KBM-7 (cell line): Measurements from ENCODE around the gene FBXW11.

Experiments used
- DNase-seq: peaks from one replicate; pipeline ENCODE4 v3.0.0-alpha.2; 2015
- in situ Hi-C: fragments of 300-500 bp; cut with MboI; formaldehyde crosslinking; loops from 2 replicates; pipeline ENCODE4 v1.14.3; 2020; ENCODE audit warnings: low sequenced_read_pairs, low pct_unique_long_range_greater_than_20kb, mixed read lengths

Gene FBXW11

DNA sequence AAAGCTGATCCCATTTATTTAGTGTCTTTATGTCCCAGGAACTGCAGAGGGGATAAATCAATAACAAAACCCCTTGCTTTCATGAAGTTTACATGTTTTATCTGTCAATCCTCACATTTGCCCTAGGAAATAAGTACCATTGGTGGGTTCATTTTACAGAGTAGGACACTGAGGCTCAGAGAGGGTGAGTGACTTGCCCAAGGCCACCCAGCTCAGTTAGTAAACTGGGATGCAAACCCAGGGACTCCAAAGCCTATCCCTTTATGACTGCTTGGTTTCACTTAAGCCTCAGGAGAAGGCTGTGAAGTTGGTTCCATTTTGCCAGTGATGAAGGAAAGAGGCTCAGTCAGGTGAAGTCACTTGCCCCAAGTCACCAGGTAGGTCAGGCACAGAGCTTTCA, 168.9 kb downstream of the FBXW11 start:
- in situ Hi-C loops, result no loop called here
- no peak for DNase-seq

DNA sequence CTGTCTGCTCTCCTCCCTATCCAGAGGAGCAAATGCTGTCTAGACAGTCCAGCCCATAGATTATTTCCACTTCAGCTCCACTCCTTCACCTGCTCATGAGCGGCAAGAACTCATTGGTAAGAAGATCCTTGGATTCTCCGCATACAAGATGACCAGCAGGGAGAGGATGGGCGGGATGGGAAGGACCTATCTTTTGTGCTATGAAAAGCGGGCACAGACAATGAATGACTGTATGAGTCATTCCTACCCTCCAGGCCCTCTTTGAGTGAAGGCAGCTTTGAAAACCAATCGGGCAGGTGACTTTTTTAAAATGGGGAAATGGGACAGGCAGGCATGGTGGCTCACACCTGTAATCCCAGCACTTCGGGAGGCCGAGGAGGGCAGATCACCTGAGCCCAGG, 171.4 kb downstream of the FBXW11 start:
- in situ Hi-C loops, result no loop called here
- DNase-seq, result no peak

DNA sequence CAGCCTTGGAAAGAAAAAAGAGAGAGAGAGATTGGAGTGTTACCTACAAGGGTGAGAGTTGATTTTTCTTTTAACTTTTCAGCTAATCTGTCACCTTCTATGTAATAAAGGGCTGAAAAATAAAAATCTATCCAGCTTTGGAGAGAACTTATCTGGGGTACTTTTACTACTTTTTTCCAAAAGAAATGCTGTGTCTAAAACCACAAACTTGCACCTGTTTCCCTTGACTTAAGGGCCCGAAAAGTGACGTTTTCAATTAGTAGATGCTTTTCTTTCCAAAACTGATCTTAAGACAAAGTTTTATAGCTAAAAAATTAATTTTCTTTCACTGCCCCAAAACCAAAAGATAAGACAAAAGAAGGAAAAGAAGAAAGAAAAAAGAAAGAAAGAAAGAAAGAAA, 172.0 kb downstream of the FBXW11 start:
- in situ Hi-C loops, result no loop called here
- DNase-seq, result no peak

DNA sequence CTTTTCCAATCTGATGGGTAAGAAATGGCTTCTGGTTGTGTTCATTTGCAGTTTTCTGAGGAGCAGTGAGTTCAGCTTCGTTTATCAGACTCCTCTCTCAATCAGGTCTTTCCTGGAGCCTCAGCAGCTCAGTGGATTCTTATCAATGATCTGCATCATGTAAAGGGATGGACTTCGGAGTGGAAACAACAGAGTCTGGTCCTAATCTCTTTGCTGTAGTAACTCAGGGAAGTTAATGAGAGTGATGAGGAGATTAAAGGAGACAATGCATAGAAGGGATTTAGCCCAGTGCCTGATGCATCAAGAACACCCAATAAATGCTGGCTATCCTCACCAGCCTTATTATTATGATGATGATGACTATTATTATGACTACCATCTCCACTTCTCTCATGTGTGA, 173.7 kb downstream of the FBXW11 start:
- in situ Hi-C loops, result no loop called here
- no peak for DNase-seq

- in situ Hi-C loops, result no loop called here
- DNase-seq, result no peak
Measured at GRCh38 chr5:171830686-171831085, 175.8 kb downstream of the FBXW11 start.

- no peak for DNase-seq
- in situ Hi-C loops, result no loop called here
Measured at GRCh38 chr5:171827162-171827561, 179.3 kb downstream of the FBXW11 start.

DNA sequence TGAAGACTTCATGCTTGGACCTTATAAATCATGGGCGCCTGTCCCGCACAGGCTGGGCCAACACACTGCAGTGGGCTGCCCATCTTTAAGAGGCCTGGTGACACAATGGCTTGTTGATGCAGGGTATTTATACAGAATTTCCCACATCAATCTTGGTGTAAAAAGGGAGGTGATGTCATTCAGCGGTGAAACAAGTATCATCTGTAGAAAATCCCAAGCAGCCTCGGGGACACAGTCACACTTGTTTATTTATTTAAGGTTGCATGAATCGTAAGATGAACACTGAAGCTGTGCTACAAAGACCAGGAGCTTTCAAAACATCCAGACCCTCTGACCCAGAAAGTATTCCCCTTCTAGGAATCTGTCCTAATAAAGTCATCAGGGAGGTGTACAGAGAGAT, 180.3 kb downstream of the FBXW11 start:
- DNase-seq, result no peak
- in situ Hi-C loops, result no loop called here

DNA sequence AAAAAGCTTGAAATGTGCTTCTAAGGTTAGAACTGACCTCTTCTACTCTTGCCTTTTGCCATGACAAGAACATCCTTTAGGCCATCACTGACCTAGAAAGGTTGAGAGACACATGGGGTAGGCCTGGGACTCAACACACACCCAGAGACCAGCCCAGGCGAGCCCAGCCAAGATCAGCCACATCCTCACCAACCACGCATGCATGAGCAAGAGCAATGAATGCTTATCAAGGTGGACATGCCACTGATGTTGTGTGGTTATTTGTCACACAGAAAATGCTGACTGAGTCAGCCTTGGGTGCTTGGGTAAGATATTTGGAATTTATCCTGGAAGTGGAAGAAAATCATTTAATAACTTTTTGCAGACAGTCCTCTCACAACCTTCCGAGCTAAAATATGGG, 181.4 kb downstream of the FBXW11 start:
- in situ Hi-C loops, result no loop called here

GRCh38 chr5:171823269-171823668, 183.2 kb downstream of the FBXW11 start:
- in situ Hi-C loops, result no loop called here
- no peak for DNase-seq

More for the DNA sequence above, 181.4 kb downstream of the FBXW11 start:
- no peak for DNase-seq

- no peak for DNase-seq
- in situ Hi-C loops, result no loop called here
Measured at GRCh38 chr5:171821286-171821685, 185.2 kb downstream of the FBXW11 start.

GRCh38 chr5:171820561-171820960, 185.9 kb downstream of the FBXW11 start:
- DNase-seq, result no peak

DNA sequence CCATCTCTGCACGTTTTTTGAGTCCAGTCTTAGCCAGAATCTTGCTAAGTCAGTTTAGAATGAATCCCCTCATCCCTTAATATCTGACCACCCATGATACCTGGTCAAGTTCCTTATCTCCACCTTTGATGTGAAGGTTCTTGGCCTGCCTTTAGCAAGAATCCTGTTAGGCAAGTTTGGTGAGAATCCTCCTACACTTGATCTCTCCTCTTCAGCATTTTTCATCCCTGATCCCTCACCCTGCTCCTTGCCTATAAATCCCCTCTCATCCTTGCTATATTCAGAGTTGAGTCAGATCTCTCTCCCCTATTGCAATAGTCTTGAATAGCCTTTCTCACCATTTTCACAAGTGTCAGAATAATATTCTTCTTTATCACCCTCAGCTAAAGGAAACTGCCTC, 189.8 kb downstream of the FBXW11 start:
- no peak for DNase-seq
- in situ Hi-C loops, result no loop called here

More at GRCh38 chr5:171820561-171820960, 185.9 kb downstream of the FBXW11 start:
- in situ Hi-C loops, result no loop called here

- DNase-seq, result no peak
- in situ Hi-C loops, result no loop called here
Measured at GRCh38 chr5:171813813-171814490, 192.5 kb downstream of the FBXW11 start.

GRCh38 chr5:171813270-171813669, 193.2 kb downstream of the FBXW11 start:
- in situ Hi-C loops, result no loop called here
- DNase-seq, result no peak
